Astrocyte (in vitro differentiated cells and primary cell): ENCODE results near the gene DPP9.

ENCODE experiments used
- CTCF ChIP-seq: IDR thresholded peaks from 2 replicates; pipeline ENCODE4 v1.5.1; 2011; ENCODE audit warnings: low read depth, mild to moderate bottlenecking, inconsistent platforms, low read length, moderate library complexity; ENCODE audit not compliant: insufficient read depth
- EZH2 ChIP-seq: IDR thresholded peaks from 2 replicates; pipeline ENCODE4 v1.6.1; 2012; ENCODE audit warnings: mild to moderate bottlenecking, low read length, inconsistent platforms; ENCODE audit not compliant: insufficient read depth

- TF ChIP-seq CTCF (no peak), EZH2 (no peak)
Measured at GRCh38 chr19:4640247-4641000, 83.2 kb downstream of the DPP9 start.
